Smooth muscle cell (in vitro differentiated cells): ENCODE measurements around the gene LIG1. TPM values are rescaled to one million over a fixed set of nuclear protein-coding genes. Genes with fewer than 3 reads are reported as not detected.
"Not testable (repeated sequence)": the region's sequence is repeated elsewhere in the genome, so short reads cannot be mapped to it uniquely, and the experiment has no call there.

Experiments
- DNase-seq: peaks from one replicate; lab custom pipeline; 2025; ENCODE audit not compliant: unreplicated experiment; lab: John Stamatoyannopoulos, UW
- H2AFZ ChIP-seq: fragments of 200-600 bp; sonication (generic); 2 replicates; pipeline ENCODE4 v1.6.0; 2016; ENCODE audit warnings: antibody characterized with exemption, low read depth, mild to moderate bottlenecking
- H3F3A ChIP-seq: fragments of 200-600 bp; sonication (generic); 2 replicates; pipeline ENCODE4 v1.6.0; 2017; ENCODE audit warnings: antibody characterized with exemption, low read depth
- H3K27ac ChIP-seq: fragments of 200-600 bp; sonication (generic); 2 replicates; pipeline ENCODE4 v1.5.1; 2016; ENCODE audit warnings: low read depth, mild to moderate bottlenecking
- H3K27me3 ChIP-seq: fragments of 200-600 bp; sonication (generic); 2 replicates; pipeline ENCODE4 v1.6.1; 2016; ENCODE audit warnings: low read depth, mild to moderate bottlenecking
- H3K36me3 ChIP-seq: fragments of 200-600 bp; sonication (generic); 2 replicates; pipeline ENCODE4 v1.5.1; 2016; ENCODE audit warnings: low read depth
- H3K4me1 ChIP-seq: fragments of 200-600 bp; sonication (generic); 2 replicates; pipeline ENCODE4 v1.5.1; 2016; ENCODE audit warnings: low read depth
- H3K4me2 ChIP-seq: fragments of 200-600 bp; sonication (generic); 2 replicates; pipeline ENCODE4 v1.6.0; 2016; ENCODE audit warnings: mild to moderate bottlenecking
- H3K4me3 ChIP-seq: fragments of 200-600 bp; sonication (generic); 2 replicates; pipeline ENCODE4 v1.5.1; 2016; ENCODE audit warnings: mild to moderate bottlenecking
- H3K79me2 ChIP-seq: fragments of 200-600 bp; sonication (generic); 2 replicates; pipeline ENCODE4 v1.6.0; 2016; ENCODE audit warnings: low read depth, mild to moderate bottlenecking
- H3K9ac ChIP-seq: fragments of 200-600 bp; sonication (generic); 2 replicates; pipeline ENCODE4 v1.6.0; 2016; ENCODE audit warnings: low read depth
- H3K9me3 ChIP-seq: fragments of 200-600 bp; sonication (generic); replicated peaks from 2 replicates; pipeline ENCODE4 v1.5.1; 2016; ENCODE audit warnings: low read depth
- H4K20me1 ChIP-seq: fragments of 200-600 bp; sonication (generic); 2 replicates; pipeline ENCODE4 v1.6.0; 2016; ENCODE audit warnings: low read depth
- WGBS: methylation state at CpG from one replicate; pipeline ENCODE4 v1.1.7; 2016; ENCODE audit warnings: low lambda C conversion rate; 5-methylcytosine and 5-hydroxymethylcytosine counted together
- polyA plus RNA-seq: library from polyadenylated mRNA; unstranded; fragments of >200 nt; fragmentation: Nextera tagmentation; extraction: Ambion mirVana; gene quantifications from 2 replicates; pipeline ENCODE4 v1.2.1, GENCODE V29; 2016
- total RNA-seq: library from RNA; depleted of rRNA; stranded (reverse); fragments of >200 nt; gene quantifications from 2 replicates; pipeline ENCODE4 v1.2.3, GENCODE V29; 2014
- TF ChIP-seq, protein P1 (sequence below): fragments of 200-600 bp; sonication (generic); IDR thresholded peaks from 2 replicates; pipeline ENCODE4 v1.5.1; 2017; ENCODE audit warnings: borderline replicate concordance, mild to moderate bottlenecking, antibody characterized with exemption; ENCODE audit not compliant: insufficient read depth, poor library complexity, severe bottlenecking

The LIG1 gene
- total and polyA plus RNA-seq, 2 experiments from 2014 or later = 16.5 to 26.1 TPM

DNA sequence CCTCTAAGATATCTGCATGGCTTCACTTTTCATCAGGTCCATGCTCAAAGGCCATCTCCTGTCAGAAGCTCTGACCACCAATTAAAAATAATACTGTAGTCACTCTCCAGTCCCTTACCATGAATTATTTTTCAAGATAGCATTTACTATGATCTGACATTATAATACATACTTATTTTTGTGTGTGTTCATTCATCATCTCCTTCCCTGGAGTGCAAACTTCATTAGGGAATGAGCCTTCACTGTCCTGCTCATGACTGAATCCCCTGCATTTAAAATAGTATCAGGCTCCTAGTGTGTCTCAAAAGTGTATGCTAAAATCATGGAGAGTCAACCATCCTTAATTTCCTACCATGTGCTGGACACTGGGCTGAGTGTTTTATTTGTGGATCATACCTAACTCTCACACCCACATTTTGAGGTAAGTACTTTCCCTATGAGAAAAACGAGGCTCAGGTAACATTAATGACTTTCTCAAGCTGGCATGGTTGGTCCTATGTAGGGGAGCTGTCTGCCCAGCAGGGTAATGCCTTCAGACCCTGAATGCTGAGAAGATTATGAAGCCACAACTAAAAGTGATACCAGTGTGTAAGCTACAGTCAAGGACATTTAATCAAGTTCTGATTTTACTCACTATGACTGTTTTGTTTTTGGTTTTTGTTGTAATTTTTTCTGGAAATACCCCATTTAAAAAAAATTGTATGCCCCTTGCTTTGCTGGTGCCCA is 75.9 kb downstream of the LIG1 start:
- Histone ChIP-seq H3K27ac (no peak overlapping the region), H3K27me3 (no peaks in the 10 kb centered on the region), H3K9me3 (no peaks in the 10 kb centered on the region), H3K79me2 (no peaks in the 10 kb centered on the region), H4K20me1 (no peaks in the 10 kb centered on the region), H3F3A (no peaks in the 10 kb centered on the region), H3K36me3 (no peaks in the 10 kb centered on the region), H3K4me1 (no peaks in the 10 kb centered on the region), H3K9ac (no peak overlapping the region), H2AFZ (no peak overlapping the region), H3K4me3 (no peak overlapping the region), H3K4me2 (no peak overlapping the region)
- TF ChIP-seq, protein P1, sequence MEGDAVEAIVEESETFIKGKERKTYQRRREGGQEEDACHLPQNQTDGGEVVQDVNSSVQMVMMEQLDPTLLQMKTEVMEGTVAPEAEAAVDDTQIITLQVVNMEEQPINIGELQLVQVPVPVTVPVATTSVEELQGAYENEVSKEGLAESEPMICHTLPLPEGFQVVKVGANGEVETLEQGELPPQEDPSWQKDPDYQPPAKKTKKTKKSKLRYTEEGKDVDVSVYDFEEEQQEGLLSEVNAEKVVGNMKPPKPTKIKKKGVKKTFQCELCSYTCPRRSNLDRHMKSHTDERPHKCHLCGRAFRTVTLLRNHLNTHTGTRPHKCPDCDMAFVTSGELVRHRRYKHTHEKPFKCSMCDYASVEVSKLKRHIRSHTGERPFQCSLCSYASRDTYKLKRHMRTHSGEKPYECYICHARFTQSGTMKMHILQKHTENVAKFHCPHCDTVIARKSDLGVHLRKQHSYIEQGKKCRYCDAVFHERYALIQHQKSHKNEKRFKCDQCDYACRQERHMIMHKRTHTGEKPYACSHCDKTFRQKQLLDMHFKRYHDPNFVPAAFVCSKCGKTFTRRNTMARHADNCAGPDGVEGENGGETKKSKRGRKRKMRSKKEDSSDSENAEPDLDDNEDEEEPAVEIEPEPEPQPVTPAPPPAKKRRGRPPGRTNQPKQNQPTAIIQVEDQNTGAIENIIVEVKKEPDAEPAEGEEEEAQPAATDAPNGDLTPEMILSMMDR = no peak
- no peak for DNase-seq
- WGBS = 28% methylated on average over 1 of the region's 1 CpG

DNA sequence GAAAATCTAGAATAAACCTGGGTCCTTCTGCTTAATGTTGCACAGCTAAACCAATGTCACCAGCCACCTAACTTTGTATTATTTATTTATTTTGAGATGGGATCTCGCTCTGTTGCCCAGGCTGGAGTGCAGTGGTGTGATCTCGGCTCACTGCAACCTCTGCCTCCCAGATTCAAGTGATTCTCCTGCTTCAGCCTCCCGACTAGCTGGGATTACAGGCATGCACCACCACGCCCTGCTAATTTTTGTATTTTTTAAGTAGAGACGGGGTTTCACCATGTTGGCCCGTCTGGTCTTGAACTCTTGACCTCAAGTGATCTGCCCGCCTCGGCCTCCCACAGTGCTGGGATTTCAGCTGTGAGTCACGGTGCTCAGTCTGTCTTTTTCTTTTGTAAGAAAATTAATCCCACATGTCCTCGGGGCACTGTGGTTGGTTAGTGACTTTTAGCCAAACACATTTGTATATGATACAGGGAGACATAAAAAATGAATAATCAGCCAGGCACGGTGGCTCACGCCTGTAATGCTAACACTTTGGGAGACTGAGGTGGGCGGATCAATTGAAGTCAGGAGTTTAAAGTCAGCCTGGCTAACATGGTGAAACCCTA is 78.9 kb downstream of the LIG1 start:
- H3K27ac ChIP-seq, H3K27me3 ChIP-seq, DNase-seq, H2AFZ ChIP-seq, H3F3A ChIP-seq, H3K9ac ChIP-seq, H3K4me1 ChIP-seq, H3K4me2 ChIP-seq, H3K9me3 ChIP-seq, H3K36me3 ChIP-seq, H4K20me1 ChIP-seq, H3K4me3 ChIP-seq, H3K79me2 ChIP-seq: not testable (repeated sequence)
- 61% methylated on average over 13 of the region's 13 CpGs for WGBS

DNA sequence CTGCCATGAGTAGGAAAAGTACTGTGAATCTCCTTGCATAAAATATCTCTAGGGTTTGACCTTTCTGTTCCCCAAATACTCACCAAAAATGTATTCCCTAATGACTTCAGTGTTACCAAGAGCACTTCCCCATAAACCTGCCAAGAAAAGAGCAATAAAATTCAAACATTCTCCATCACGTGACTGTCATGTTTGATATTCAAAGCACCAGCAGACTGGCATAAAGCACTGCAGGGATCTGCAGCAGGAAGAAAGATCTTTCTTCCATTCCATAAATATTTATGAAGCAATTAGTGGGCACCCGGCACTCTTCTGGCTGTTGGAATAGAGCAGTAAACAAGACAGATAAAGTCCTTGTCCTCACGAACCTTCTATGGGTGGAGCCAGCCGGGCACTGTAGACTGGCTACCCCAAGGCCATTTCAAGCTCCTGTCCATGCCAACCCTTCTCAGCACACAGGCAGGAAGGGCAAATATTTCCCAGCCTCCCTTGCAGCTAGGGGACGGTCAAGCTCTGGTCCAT is 79.8 kb downstream of the LIG1 start:
- no peak for DNase-seq
- 71% methylated on average over 5 of the region's 5 CpGs for WGBS
- no peaks in the 10 kb centered on the region for H3F3A ChIP-seq

DNA sequence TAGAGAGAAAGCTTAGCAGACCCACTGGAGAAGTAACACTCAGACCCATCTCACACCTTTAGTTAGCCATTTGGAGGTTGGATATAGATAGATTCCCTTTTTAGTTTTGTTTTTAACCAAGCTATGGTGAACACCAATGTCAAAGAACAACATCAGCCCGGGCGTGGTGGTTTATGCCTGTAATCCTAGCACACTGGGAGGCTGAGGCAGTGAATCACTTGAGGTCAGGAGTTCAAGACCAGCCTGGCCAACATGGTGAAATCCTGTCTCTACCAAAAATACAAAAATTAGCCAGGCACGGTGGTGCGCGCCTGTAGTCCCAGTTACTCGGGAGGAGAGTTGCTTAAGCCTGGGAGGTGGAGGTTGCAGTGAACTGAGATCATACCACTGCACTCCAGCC is 81.2 kb downstream of the LIG1 start:
- DNase-seq, H3K9ac ChIP-seq: not testable (repeated sequence)

More for the DNA sequence above, 79.8 kb downstream of the LIG1 start:
- Histone ChIP-seq H3K4me3 (no peak overlapping the region), H3K9ac (no peak overlapping the region), H3K27ac (no peak overlapping the region), H3K36me3 (no peaks in the 10 kb centered on the region), H3K79me2 (no peaks in the 10 kb centered on the region), H3K27me3 (no peaks in the 10 kb centered on the region), H4K20me1 (no peaks in the 10 kb centered on the region), H3K9me3 (no peaks in the 10 kb centered on the region), H3K4me2 (no peak overlapping the region), H2AFZ (no peak overlapping the region), H3K4me1 (no peaks in the 10 kb centered on the region)
- TF ChIP-seq, protein P1 = no peak

More for the DNA sequence above, 81.2 kb downstream of the LIG1 start:
- H3K79me2 ChIP-seq, H3K27ac ChIP-seq, H3K9me3 ChIP-seq, H3K4me2 ChIP-seq, H3K4me3 ChIP-seq, H3F3A ChIP-seq, H3K27me3 ChIP-seq, H4K20me1 ChIP-seq, H3K4me1 ChIP-seq, H3K36me3 ChIP-seq, H2AFZ ChIP-seq: not testable (repeated sequence)
- 96% methylated on average over 6 of the region's 6 CpGs for WGBS
